ENCODE data around the gene GPSM1.
"Not testable (repeated sequence)": the region's sequence is repeated elsewhere in the genome, so short reads cannot be mapped to it uniquely, and the experiment has no call there.

The GPSM1 gene

DNA sequence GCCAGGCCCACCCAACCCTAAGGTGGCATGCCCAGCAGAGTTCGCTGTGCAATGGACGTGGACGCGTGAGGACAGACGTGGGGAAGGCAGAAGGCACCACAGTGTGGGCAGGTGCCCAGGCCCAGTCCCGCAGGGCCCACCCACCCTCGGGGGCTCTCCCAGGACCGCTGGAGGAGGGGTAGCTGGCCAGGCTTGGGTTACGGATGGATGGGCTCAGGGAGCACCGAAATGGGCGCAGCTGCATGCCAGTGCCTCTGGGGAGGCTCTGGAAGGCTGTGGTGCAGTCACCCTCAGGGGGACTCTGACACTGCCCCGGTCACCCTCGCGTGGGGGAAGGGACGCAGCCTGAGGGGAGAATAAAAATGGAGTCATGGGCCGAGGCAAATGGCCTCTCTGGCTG is 9.6 kb upstream of the GPSM1 start:
- no peak for DNase-seq (ENCODE audit: low read depth, low spot score)

DNA sequence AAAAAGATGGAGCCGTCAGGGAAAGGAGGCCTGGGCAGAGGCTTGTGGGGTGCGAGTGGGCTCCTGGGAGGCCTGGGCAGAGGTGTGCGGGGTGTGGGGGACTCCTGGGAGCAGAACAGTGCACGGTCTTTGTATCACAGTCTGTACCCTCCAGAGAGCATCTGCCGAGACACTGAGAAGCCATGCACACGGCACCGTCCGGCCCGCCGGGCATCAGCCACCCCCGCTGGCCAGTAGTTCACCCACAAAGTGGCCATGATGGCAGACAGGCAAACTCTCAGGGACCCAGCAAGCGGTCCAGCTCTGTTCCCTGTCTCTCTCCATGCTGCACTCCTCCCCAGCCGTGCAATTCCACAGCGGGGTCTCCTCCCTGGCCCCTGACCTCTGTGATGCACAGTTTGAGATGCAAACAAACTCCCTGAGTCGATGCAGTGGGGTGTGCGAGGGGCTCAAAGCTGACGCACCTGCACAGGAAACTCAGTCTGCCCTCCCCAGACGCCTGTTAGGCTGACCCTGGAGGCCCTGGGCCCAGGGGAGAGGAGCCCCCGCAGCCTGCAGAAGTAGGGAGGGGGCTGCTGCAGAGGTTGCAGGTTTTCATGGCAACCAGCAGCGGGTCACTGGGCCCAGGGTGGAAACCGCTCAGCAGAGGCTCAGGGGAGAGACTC is 9.1 kb upstream of the GPSM1 start:
- no peak for DNase-seq (ENCODE audit: low read depth, low spot score)

DNA sequence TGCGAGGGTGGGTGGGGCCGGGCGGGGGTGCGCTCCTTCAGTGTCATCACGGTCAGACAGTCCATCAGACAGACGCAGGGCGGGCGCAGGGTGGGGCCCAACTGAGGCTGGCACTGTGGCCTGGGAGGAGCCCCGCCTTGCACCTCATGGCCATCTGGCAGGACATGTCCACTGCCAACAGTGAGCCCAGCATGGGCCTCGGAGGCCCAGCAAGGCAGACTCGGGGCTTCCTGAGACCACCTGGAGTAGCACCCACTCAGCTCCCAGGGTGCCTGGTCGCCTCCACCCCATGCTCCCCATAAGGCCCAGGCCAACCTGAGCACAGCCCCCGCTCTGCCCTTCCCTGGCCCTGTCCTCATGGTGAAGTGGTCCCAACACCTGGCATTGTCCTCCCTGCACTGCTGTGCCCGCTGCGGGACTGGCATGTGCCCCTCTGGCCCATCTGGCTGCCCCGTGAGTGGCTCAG is 8.5 kb upstream of the GPSM1 start:
- DNase-seq (ENCODE audit: low read depth, low spot score), result no peak

DNA sequence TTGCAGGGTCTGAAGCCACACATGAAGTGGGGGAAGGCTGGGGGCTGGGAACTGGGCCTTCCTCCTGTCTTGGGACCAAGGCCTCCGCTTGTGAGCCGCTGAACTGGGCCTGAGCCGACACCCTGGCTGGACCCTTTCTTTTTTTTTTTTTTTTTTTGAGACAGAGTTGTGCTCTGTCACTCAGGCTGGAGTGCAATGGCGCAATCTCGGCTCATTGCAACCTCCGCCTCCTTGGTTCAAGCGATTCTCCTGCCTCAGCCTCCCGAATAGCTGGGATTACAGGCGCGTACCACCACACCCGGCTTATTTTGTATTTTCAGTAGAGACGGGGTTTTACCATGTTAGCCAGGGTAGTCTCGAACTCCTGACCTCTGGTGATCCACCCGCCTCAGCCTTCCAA is 8.1 kb upstream of the GPSM1 start:
- not testable (repeated sequence) for DNase-seq (ENCODE audit: low read depth, low spot score)

DNA sequence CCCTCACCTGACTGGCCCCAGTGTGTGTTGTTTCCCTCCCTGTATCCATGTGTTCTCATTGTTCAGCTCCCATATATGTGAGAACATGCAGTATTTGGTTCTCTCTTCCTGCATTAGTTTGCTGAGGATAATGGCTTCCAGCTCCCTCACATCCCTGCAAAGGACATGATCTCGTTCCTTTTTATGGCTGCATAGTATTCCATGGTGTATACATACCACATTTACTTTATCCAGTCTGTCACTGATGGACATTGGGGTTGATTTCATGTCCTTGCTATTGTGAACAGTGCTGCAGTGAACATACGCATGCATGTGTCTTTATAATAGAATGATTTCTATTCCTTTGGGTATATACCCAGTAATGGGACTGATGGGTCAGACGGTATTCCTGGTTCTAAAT is 7.4 kb upstream of the GPSM1 start:
- DNase-seq (ENCODE audit: low read depth, low spot score), result not testable (repeated sequence)

DNA sequence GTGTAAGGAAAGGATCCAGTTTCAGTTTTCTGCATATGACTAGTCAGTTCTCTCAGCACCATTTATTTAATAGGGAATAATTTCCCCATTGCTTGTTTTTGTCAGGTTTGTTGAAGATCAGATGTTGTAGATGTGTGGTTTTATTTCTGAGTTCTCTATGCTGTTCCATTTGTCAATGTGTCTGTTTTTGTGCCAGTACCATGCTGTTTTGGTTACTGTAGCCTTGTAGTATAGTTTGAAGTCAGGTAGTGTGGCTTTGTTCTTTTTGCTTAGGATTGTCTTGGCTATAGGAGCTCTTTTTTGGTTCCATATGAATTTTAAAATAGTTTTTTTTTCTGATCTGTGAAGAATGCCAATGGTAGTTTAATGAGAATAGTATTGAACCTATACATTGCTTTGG is 6.4 kb upstream of the GPSM1 start:
- not testable (repeated sequence) for DNase-seq (ENCODE audit: low read depth, low spot score)

DNA sequence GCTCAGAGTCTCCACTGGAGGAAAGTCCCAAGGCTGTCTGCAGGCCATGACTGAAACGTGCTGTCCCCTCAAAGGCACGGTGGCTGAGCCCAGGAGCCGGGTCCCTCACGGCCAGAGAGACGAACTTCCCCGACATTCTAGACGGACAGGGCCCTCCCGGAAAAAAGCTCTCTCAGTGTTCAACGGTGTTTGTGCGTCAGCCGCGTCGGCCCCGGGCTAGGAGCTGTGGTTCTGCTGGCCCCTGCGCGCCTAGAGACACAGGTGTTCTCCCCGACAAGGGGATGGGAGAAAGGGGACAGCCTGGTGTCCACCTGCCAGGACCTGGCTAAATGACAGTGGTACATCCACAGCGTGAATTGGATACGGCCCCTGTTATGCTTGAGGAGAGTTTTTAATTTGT is 5.8 kb upstream of the GPSM1 start:
- DNase-seq (ENCODE audit: low read depth, low spot score), result no peak

DNA sequence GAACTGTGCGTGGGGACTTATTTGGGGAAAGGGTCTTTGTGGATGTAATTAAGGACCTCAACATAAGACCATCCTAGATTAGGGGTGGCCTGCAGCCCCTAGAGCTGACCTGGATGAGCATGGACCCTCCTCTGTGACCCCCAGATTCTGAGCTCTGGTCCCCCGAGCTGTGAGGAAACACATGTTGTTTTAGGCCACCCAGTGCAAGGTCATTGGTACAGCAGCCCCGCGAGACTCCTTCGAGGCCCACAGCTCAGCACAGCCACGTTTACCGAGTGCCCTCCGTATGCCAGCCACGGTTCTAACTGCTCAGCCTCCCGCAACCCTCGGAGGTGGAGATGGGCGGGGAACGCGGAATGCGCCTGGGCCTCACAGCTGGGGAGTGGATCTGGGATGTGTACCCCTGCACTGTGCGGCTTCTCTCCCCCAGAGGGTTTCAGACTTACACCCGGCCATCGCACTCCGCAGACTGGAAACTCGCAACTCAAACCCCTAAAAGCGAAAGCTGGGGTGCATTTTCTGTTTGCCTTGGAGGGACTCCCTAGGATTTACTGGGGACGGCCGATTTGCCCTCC is 4.5 kb upstream of the GPSM1 start:
- no peak for DNase-seq (ENCODE audit: low read depth, low spot score)

DNA sequence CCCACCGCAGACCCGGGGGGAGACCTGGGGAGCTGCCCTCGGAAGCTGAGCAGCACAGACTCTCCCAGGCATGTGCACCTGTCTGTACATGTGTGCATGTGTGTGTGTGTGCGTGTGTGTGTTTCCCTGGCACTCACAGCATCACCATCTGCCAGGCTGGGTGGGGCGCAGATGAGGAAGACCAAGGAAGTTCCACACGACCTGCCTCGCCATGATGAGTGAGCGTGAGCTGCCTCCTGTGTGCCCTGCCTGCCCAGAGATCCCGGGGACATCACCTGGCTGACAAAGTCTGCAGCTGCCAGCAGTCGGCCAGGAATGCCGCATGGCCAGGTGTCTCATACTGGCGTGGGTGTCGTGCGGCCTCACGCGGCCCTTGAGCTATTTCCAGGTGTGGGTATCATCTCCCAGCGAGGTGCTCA is 4.0 kb upstream of the GPSM1 start:
- no peak for DNase-seq (ENCODE audit: low read depth, low spot score)

DNA sequence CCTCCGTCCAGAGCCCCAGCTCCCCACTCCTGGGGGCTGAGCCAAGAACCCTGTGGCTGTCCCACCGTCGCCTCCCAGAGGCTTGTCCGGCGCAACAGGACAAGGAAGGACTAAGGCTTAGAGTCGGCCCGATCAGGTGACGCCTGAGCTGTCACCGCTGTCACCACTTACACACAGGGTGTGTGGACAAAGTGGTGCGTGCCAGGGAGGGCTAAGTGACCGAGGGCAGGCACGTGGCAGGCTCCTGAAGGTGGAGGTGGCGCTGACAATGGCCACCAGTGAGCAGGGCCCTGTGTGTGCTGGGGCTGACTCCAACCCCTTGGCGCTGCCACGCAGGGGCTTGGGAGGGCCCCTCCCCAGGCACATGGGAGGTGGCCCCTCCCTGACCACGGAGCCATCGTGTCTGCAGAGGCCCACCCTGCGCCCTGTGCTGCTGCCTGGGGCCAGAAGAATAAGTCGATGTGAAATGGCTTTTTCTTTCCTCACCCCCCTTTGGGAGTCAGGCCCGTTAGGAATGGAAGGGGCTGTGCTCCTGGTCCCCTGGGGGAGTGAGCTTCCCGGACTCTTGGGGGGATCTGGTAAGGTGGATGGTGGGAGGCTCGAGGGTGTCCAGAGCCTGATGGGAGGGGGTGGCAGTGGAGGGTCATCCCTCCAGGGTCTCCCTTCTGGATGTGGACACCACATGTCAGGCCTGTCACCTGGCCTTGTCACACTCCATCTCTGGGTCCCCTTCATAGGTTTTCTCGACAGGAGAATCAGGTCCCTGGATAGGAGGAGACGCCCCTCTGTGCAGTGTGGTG is 2.6 kb upstream of the GPSM1 start:
- no peak for DNase-seq (ENCODE audit: low read depth, low spot score)

DNA sequence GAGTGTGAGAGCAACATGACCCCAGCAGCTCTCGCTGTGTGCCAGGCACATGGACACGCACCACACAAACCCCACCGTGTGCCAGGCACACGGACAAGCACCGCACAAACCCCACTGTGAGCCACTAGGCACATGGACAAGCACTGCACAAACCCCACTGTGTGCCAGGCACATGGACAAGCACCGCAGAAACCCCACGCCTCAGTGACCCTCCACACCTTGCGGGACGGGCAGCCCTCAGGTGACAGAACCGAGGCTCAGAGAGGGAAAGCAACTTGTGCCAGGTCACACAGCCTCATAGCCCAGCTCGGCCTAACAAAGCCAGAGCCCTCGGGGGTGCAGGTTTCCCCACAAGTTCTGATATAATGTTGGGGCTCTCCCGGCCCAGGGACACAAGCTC is 2.0 kb upstream of the GPSM1 start:
- DNase-seq (ENCODE audit: low read depth, low spot score), result no peak

DNA sequence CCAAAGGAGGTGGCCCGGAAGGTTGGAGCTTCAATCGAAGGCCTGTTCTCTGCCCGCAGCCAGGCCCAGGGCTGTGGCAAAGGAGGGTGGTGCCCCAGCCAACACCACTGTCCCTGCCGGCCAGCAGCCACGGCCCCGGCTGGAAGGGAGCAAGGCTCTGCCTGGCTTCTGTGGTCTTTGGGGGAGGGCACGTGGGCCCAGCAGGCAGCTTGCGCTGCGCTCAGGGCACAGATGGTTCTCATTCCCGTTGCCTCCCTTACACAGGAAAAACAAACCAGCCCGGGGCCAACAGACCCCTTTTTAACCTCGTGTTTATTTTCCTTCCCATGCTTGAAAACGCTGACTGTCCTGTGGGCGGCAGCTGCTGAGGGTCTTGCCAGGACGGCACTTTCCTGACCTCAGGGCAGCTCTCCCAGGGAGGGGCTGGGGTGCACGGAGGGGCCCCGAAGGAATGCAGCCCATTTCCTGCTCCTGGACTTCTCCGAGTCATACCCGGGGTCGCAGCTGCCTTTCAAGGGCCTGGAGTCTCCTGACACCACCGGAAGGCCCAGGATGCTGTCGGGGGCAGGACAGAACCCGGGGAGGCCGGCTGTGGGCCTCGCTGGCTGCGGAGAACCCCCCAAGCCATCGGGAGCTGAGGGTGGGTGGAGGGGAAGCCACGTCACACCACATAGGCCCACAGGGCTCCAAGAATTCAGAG is 1.1 kb upstream of the GPSM1 start:
- DNase-seq (ENCODE audit: low read depth, low spot score), result peak; percentile 68

DNA sequence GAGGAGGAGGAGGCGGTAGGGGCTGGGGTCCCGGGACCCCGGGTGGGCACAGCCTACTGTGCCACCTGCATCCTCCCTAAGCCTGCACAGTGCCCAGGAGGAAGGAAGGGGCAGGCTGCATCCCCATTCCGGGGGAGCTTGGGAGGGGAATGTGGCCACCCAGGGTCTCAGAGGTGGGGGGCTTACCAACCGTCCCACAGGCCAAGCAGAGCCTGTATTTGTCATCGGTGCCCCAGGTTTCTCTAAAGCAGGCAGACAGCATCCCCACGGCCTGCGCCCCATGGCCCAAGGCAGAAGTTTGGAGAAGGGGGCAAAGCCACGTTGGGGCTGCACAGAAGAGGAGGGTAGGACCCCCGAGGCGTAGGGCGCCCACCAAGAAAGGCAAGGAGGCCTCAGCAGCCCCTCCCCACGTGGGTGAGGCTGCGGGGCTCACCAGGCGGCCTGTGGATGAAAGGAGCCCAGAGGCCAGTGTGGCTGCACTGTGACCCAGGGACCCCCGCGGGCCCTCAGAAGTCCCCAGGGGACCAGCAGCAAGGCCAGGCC is 507 bp upstream of the GPSM1 start:
- no peak for DNase-seq (ENCODE audit: low read depth, low spot score)

DNA sequence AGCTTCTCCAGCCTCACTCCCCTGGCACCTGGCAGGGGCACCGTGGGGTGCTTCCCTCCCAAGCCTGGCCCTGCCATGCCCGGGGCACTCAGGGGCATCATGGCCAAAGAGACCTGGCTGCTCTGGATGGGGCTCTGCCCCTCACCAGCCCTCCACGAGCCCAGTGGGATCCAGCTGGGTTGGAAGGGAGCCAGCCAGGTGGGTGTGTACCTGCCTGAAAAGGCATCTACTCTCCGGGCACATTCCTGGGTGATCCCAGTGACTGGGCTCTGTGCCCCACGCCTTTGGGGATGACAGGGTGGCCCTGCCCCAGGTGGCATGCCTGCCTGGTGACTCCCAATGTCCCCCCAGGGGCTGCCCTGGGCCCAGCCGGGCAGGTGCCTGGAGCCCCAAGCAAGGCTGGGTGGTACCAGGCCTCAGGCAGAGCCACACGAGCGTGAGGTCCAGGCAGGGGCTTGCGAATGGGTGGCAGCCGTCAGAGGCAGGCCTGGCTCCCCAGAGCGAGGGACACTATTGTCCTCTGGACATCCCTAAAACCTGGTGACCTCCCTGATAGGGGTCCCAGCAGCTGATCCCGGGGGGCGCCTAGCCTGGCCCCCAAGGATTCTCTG is 777 bp downstream of the GPSM1 start:
- peak; percentile 24 for DNase-seq (ENCODE audit: low read depth, low spot score)

DNA sequence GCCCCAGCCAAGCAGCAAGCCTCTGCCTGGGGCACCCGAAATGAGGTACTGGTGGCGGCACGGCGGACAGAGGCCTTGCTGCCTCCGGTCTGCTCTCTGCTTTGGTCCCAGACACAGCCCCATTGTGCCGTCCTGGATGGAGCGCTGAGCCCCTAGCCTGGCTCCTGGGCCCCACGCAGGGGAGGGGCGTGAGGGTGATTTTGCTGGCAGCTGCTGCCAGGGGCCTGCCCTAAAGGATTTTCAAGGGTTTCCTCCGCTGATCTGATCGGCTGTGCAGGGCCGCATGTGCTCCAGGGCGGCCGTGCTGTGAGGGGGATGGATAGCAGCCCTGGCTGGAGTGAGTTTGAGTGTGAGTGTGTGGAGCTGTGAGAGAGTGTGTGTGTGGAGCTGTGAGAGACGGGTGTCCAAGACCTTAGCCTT is 1.3 kb downstream of the GPSM1 start:
- DNase-seq (ENCODE audit: low read depth, low spot score), result peak; percentile 35

DNA sequence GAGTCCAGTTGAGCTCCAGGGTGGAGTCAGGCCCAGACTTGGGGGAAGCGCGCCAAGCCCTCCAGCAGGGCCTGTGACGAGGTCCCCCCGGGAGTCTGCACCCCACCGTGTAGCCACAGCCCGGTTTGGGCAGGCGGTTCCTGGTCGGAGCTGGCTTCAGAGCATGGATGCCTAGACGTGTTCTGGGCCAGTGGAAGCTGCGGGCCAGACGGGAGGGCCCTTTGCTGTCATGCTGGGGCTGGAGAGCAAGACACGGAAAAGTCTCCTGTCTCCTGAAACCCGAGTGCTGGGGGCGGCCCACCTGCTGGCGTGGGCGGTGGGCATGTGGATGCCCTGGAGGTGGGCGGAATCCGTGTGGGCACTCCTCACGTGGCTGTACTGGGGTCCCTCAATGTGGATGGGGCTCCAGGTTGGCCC is 1.9 kb downstream of the GPSM1 start:
- no peak for DNase-seq (ENCODE audit: low read depth, low spot score)

DNA sequence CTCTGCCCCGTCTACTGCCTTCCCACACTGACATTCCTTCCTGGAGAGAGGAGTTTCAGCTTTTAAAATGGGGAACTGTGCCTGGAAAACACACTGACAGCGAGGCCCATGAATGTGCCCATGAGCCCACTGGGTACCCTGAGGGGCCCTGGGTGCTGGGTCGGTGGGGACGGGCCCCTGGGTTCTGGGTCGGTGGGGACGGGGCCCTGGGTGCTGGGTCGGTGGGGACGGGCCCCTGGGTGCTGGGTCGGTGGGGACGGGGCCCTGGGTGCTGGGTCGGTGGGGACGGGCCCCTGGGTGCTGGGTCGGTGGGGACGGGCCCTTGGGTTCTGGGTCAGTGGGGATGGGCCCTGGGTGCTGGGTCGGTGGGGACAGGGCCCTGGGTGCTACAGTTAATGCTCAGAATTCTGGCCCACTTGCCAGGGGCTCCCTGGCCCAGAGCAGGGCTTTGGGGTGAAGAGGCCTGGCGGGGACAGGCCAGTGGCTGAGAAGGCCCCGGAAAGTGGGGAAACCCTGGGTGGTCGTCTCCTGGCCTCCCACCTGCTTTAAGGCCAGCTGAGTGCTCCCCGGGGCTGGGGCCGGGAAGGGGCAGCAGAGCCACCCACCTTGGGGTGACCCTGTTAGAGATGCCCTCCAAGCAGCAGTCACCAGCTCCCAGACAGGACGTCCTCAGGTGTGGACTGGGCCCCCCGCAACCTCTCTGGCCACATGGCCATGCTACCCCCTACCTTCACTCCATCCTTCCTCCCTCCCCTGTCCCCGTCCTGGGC is 2.5 kb downstream of the GPSM1 start:
- no peak for DNase-seq (ENCODE audit: low read depth, low spot score)

DNA sequence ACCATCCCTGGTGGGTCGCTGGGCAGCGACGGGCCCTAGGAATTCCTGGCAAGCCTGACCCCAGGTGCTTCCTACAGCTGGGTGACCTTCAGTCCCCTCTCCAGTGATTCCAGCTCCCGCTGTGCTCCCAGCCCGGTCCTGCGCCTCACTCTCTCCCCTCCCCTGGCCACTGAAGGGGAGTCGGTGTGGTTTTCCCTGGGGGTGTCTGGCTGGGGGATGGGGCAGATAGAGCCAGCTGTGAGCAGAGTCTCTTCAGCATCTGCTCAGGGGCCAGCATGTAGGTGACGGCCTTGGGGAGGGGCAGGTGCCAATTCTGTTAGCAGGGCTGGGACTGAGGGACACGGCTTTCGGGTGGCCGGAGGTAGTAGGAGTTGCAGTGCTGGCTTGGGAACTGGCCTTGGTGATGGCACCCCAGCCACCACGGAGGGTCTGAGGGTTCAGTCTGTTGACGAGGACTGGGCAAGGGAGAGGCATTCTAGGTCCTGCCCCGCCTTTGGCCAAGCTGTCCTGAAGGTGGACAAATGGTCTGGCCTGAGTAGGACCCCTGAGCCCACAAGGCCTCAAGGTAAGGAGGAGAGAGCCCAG is 3.2 kb downstream of the GPSM1 start:
- no peak for DNase-seq (ENCODE audit: low read depth, low spot score)

DNA sequence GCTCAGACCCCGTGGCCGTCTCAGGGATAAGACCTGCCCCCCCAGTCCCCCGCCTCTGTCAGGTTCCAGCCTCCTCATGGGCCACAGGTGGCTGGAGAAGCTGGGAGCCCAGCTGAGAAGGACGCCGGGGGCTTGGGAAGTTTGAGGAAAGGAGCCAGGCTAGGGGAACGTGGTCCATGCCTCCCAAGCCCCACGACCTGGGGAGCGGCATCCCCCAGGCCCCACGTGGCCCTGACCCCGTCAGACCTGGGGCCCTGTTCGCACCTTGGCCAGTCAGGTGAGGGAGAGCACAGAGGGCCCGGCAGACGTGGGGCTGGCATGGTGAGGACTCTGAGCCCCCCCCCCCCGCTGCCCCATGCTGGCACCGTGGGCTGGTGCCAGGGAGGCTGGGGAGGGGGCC is 3.7 kb downstream of the GPSM1 start:
- DNase-seq (ENCODE audit: low read depth, low spot score), result no peak

All from ELF-1 (cell line).